CD4-positive, alpha-beta memory T cell (primary cell): ENCODE measurements around the gene UMAD1. TPM values are rescaled to one million over a fixed set of nuclear protein-coding genes. Genes with fewer than 3 reads are reported as not detected.

Experiments
- CTCF ChIA-PET: fragments of 350-600 bp; sonication (Branson Sonifier 250); formaldehyde crosslinking; loops from one replicate; lab custom pipeline; 2021; ENCODE audit warnings: inconsistent platforms; ENCODE audit not compliant: partially characterized antibody; lab: Charles Lee
- POLR2A ChIA-PET: fragments of 350-600 bp; sonication (Branson Sonifier 250); formaldehyde crosslinking; loops from one replicate; lab custom pipeline; 2021; ENCODE audit not compliant: partially characterized antibody; lab: Charles Lee
- DNase-seq, 5 donors: peaks; one replicate each; pipeline versions ENCODE4 v3.0.0 to v3.0.0-alpha.2; 2020 to 2022; ENCODE audit warnings: mixed read lengths in 1 of 5
- H3K27ac ChIP-seq: one replicate; pipeline ENCODE4 v1.7.0; 2013; ENCODE audit warnings: low read depth, low read length
- H3K27me3 ChIP-seq: 2 replicates; pipeline ENCODE4 v1.7.0; 2013; ENCODE audit warnings: mild to moderate bottlenecking, low read length, moderate library complexity; ENCODE audit not compliant: insufficient read depth
- H3K36me3 ChIP-seq: 2 replicates; pipeline ENCODE4 v1.7.0; 2013; ENCODE audit warnings: mild to moderate bottlenecking, low read length, moderate library complexity; ENCODE audit not compliant: insufficient read depth
- H3K4me1 ChIP-seq: 2 replicates; pipeline ENCODE4 v1.7.0; 2013; ENCODE audit warnings: mild to moderate bottlenecking, low read length, moderate library complexity; ENCODE audit not compliant: insufficient read depth
- H3K4me3 ChIP-seq, 2 donors: one replicate each; pipeline ENCODE4 v1.7.0; 2013; ENCODE audit warnings: low read length in 2 of 2, mild to moderate bottlenecking in 1 of 2
- H3K9me3 ChIP-seq, 2 donors: one replicate each; pipeline ENCODE4 v1.7.0; 2013; ENCODE audit warnings: low read length in 2 of 2, control low read depth in 1 of 2; ENCODE audit not compliant: control insufficient read depth in 1 of 2
- H3K27ac Mint-ChIP-seq, 7 donors: one replicate each; pipeline ENCODE4 v1.8.0; 2020 to 2021; ENCODE audit warnings: mixed read lengths in 7 of 7, mild to moderate bottlenecking in 6 of 7, inconsistent platforms in 3 of 7, moderate library complexity in 3 of 7
- H3K27me3 Mint-ChIP-seq, 2 donors: one replicate each; pipeline ENCODE4 v1.8.0; 2020 to 2021; ENCODE audit warnings: mixed read lengths in 2 of 2
- H3K36me3 Mint-ChIP-seq, 2 donors: one replicate each; pipeline ENCODE4 v1.8.0; 2020 to 2021; ENCODE audit warnings: mixed read lengths in 2 of 2, inconsistent platforms in 1 of 2, mild to moderate bottlenecking in 1 of 2
- H3K4me1 Mint-ChIP-seq, 4 donors: one replicate each; pipeline ENCODE4 v1.8.0; 2020 to 2021; ENCODE audit warnings: mixed read lengths in 4 of 4, mild to moderate bottlenecking in 1 of 4
- H3K4me3 Mint-ChIP-seq, 8 donors: one replicate each; pipeline ENCODE4 v1.8.0; 2020 to 2021; ENCODE audit warnings: mixed read lengths in 8 of 8, mild to moderate bottlenecking in 7 of 8, moderate library complexity in 6 of 8, inconsistent platforms in 3 of 8
- H3K9me3 Mint-ChIP-seq, 8 donors: one replicate each; pipeline ENCODE4 v1.8.0; 2020 to 2021; ENCODE audit warnings: mixed read lengths in 8 of 8, mild to moderate bottlenecking in 5 of 8, inconsistent platforms in 3 of 8, moderate library complexity in 1 of 8
- intact Hi-C: fragments of 100-400 bp; cut with micrococcal nuclease; formaldehyde crosslinking; loops from one replicate; pipeline ENCODE4 v1.15.1; 2023
- polyA plus RNA-seq, 2 donors: library from polyadenylated mRNA; unstranded; fragments of 300-500 nt; fragmentation: Illumina TruSeq; gene quantifications; one replicate each; pipeline ENCODE4 v1.2.3, GENCODE V29; 2021
- total RNA-seq, 2 experiments: library from RNA; stranded (reverse); gene quantifications; one replicate each; pipeline ENCODE4 v1.2.3, GENCODE V29; 2021

UMAD1 gene
- total and polyA plus RNA-seq, 4 experiments from 2014 or later, result 23.5 to 36.7 (median 27.6) TPM

- Mint-ChIP-seq H3K27ac (peak overlapping the region in 1 of 7 donors; percentile 46), H3K9me3 (peaks cover 0 to 5% (median 0%) of the 10 kb centered on the region in 8 donors), H3K4me1 (peaks cover 12 to 26% (median 19%) of the 10 kb centered on the region in 4 donors), H3K36me3 (peaks cover 21 to 34% of the 10 kb centered on the region in 2 donors), H3K4me3 (no peak overlapping the region), H3K27me3 (no peaks in the 10 kb centered on the region)
- Histone ChIP-seq H3K36me3 (no peaks in the 10 kb centered on the region), H3K4me1 (peaks cover 20% of the 10 kb centered on the region), H3K27me3 (no peaks in the 10 kb centered on the region), H3K27ac (no peak overlapping the region), H3K9me3 (no peaks in the 10 kb centered on the region), H3K4me3 (no peak overlapping the region)
- CTCF ChIA-PET, result no interaction called here
- POLR2A ChIA-PET, result no interaction called here
- intact Hi-C loops, result no loop called here
- DNase-seq, result no peak
Measured at GRCh38 chr7:7698930-7699329, 58.4 kb downstream of the UMAD1 start.

GRCh38 chr7:7699380-7699779, 58.8 kb downstream of the UMAD1 start:
- Histone ChIP-seq H3K27me3 (no peaks in the 10 kb centered on the region), H3K36me3 (no peaks in the 10 kb centered on the region), H3K4me3 (no peak overlapping the region), H3K27ac (no peak overlapping the region), H3K9me3 (no peaks in the 10 kb centered on the region), H3K4me1 (peaks cover 20% of the 10 kb centered on the region)
- Mint-ChIP-seq H3K4me3 (no peak overlapping the region), H3K36me3 (peaks cover 21 to 33% of the 10 kb centered on the region in 2 donors), H3K9me3 (peaks cover 0 to 4% (median 0%) of the 10 kb centered on the region in 8 donors), H3K4me1 (peaks cover 12 to 26% (median 19%) of the 10 kb centered on the region in 4 donors), H3K27ac (no peak overlapping the region), H3K27me3 (no peaks in the 10 kb centered on the region)
- ChIA-PET CTCF (no interaction called here), POLR2A (no interaction called here)
- intact Hi-C loops, result no loop called here
- DNase-seq, result no peak

- peaks cover 20% of the 10 kb centered on the region for H3K4me1 ChIP-seq
- H3K4me3 Mint-ChIP-seq, result peak overlapping the region in 1 of 8 donors; percentile 2
Measured at GRCh38 chr7:7699970-7700369, 59.4 kb downstream of the UMAD1 start.

GRCh38 chr7:7701527-7701926, 61.0 kb downstream of the UMAD1 start:
- H3K27me3 Mint-ChIP-seq, result no peaks in the 10 kb centered on the region
- H3K36me3 ChIP-seq, result no peaks in the 10 kb centered on the region
- H3K4me1 Mint-ChIP-seq, result peaks cover 9 to 21% (median 18%) of the 10 kb centered on the region in 4 donors
- ChIA-PET CTCF (interaction anchor here (1.3 to 1.4 kb wide), 2 partner anchors 12 to 20 kb away, joined by 3 read pairs; no protein-coding TSS in a partner anchor), POLR2A (no interaction called here)
- no peak overlapping the region for H3K27ac ChIP-seq
- H3K36me3 Mint-ChIP-seq, result peaks cover 7 to 21% of the 10 kb centered on the region in 2 donors
- no peak for DNase-seq
- H3K9me3 ChIP-seq, result no peaks in the 10 kb centered on the region
- no peak overlapping the region for H3K4me3 ChIP-seq
- no peak overlapping the region for H3K4me3 Mint-ChIP-seq
- intact Hi-C loops, result no loop called here
- no peaks in the 10 kb centered on the region for H3K9me3 Mint-ChIP-seq
- H3K27ac Mint-ChIP-seq, result peak overlapping the region in 2 of 7 donors; percentile 3 to 40
- H3K27me3 ChIP-seq, result no peaks in the 10 kb centered on the region
- H3K4me1 ChIP-seq, result peaks cover 20% of the 10 kb centered on the region

More at GRCh38 chr7:7699970-7700369, 59.4 kb downstream of the UMAD1 start:
- intact Hi-C loops, result no loop called here
- Histone ChIP-seq H3K4me3 (no peak overlapping the region), H3K27ac (no peak overlapping the region), H3K36me3 (no peaks in the 10 kb centered on the region), H3K9me3 (no peaks in the 10 kb centered on the region), H3K27me3 (no peaks in the 10 kb centered on the region)
- H3K9me3 Mint-ChIP-seq, result no peaks in the 10 kb centered on the region
- POLR2A ChIA-PET, result no interaction called here
- peak overlapping the region in 1 of 7 donors; percentile 71 for H3K27ac Mint-ChIP-seq
- peaks cover 15 to 27% of the 10 kb centered on the region in 2 donors for H3K36me3 Mint-ChIP-seq
- DNase-seq, result no peak
- no peaks in the 10 kb centered on the region for H3K27me3 Mint-ChIP-seq
- peaks cover 13 to 26% (median 18%) of the 10 kb centered on the region in 4 donors for H3K4me1 Mint-ChIP-seq
- CTCF ChIA-PET, result no interaction called here

- Mint-ChIP-seq H3K4me3 (no peak overlapping the region), H3K9me3 (no peaks in the 10 kb centered on the region), H3K36me3 (peaks cover 5 to 17% of the 10 kb centered on the region in 2 donors), H3K27ac (no peak overlapping the region), H3K4me1 (peaks cover 9 to 17% (median 14%) of the 10 kb centered on the region in 4 donors), H3K27me3 (no peaks in the 10 kb centered on the region)
- Histone ChIP-seq H3K4me3 (no peak overlapping the region), H3K27ac (no peak overlapping the region), H3K4me1 (peaks cover 10% of the 10 kb centered on the region), H3K9me3 (no peaks in the 10 kb centered on the region), H3K36me3 (no peaks in the 10 kb centered on the region), H3K27me3 (no peaks in the 10 kb centered on the region)
- ChIA-PET POLR2A (no interaction called here), CTCF (interaction anchor here (1.3 kb wide), 1 partner anchor 21 kb away, joined by 3 read pairs; no protein-coding TSS in a partner anchor)
- intact Hi-C loops, result no loop called here
- no peak for DNase-seq
Measured at GRCh38 chr7:7702826-7703225, 62.3 kb downstream of the UMAD1 start.

GRCh38 chr7:7703427-7703826, 62.9 kb downstream of the UMAD1 start:
- H3K9me3 Mint-ChIP-seq, result no peaks in the 10 kb centered on the region
- peaks cover 9 to 15% (median 13%) of the 10 kb centered on the region in 4 donors for H3K4me1 Mint-ChIP-seq
- Histone ChIP-seq H3K9me3 (no peaks in the 10 kb centered on the region), H3K4me1 (peaks cover 4% of the 10 kb centered on the region), H3K27ac (no peak overlapping the region), H3K4me3 (no peak overlapping the region), H3K27me3 (no peaks in the 10 kb centered on the region), H3K36me3 (no peaks in the 10 kb centered on the region)
- no peak for DNase-seq
- H3K27me3 Mint-ChIP-seq, result no peaks in the 10 kb centered on the region
- POLR2A ChIA-PET, result no interaction called here
- H3K4me3 Mint-ChIP-seq, result no peak overlapping the region
- intact Hi-C loops, result no loop called here
- CTCF ChIA-PET, result no interaction called here
- peaks cover 5 to 17% of the 10 kb centered on the region in 2 donors for H3K36me3 Mint-ChIP-seq
- H3K27ac Mint-ChIP-seq, result peak overlapping the region in 1 of 7 donors; percentile 64

DNA sequence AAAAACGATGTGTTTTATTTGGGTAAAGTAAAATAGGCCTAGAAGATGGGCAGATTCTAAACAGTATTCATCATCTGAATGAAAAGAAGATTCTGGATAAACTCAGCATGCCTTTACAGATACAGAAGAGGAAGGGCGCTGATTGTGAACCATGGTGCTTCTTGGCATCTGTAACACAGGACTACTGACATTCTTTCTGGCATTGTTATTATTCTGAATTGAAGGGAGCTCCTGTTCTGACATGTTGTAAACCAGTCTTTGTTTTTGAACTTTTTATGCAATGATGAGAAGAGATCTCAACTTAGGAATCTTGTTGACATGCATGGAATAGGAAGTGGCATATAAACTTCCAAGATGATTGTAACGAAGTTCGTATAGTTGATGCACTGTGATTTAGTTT, 64.3 kb downstream of the UMAD1 start:
- CTCF ChIA-PET, result no interaction called here

More for the DNA sequence above, 64.3 kb downstream of the UMAD1 start:
- H3K27ac ChIP-seq, result no peak overlapping the region
- intact Hi-C loops, result no loop called here
- POLR2A ChIA-PET, result no interaction called here
- Mint-ChIP-seq H3K4me3 (no peak overlapping the region), H3K27ac (no peak overlapping the region), H3K9me3 (no peaks in the 10 kb centered on the region), H3K4me1 (peaks cover 3 to 20% (median 13%) of the 10 kb centered on the region in 4 donors), H3K36me3 (peaks cover 5 to 14% of the 10 kb centered on the region in 2 donors), H3K27me3 (no peaks in the 10 kb centered on the region)
- no peak for DNase-seq
- no peaks in the 10 kb centered on the region for H3K36me3 ChIP-seq
- H3K9me3 ChIP-seq, result no peaks in the 10 kb centered on the region
- H3K4me1 ChIP-seq, result no peaks in the 10 kb centered on the region
- no peaks in the 10 kb centered on the region for H3K27me3 ChIP-seq
- H3K4me3 ChIP-seq, result no peak overlapping the region
